Karpas-422 (cell line): ENCODE data around the gene SPRR3. TPM values are rescaled to one million over a fixed set of nuclear protein-coding genes. Genes with fewer than 3 reads are reported as not detected.

Source experiments
- DNase-seq: peaks from one replicate; pipeline ENCODE4 v3.0.0-alpha.2; 2015
- H2AFZ ChIP-seq: fragments of 200-600 bp; sonication (generic); 2 replicates; pipeline ENCODE4 v1.6.1; 2014; ENCODE audit warnings: antibody characterized with exemption, low read length, mixed read lengths
- H3K27ac ChIP-seq: fragments of 200-600 bp; sonication (generic); 2 replicates; pipeline ENCODE4 v1.5.1; 2014; ENCODE audit warnings: mild to moderate bottlenecking, low read length, moderate library complexity
- H3K27me3 ChIP-seq: fragments of 200-600 bp; sonication (generic); 2 replicates; pipeline ENCODE4 v1.6.1; 2014; ENCODE audit warnings: low read length, mixed read lengths
- H3K36me3 ChIP-seq: fragments of 200-600 bp; sonication (generic); 2 replicates; pipeline ENCODE4 v1.6.1; 2014; ENCODE audit warnings: low read length, mixed read lengths; ENCODE audit not compliant: insufficient read depth
- H3K4me1 ChIP-seq: fragments of 200-600 bp; sonication (generic); 2 replicates; pipeline ENCODE4 v1.6.1; 2014; ENCODE audit warnings: mild to moderate bottlenecking, low read length, mixed read lengths
- H3K4me2 ChIP-seq: fragments of 200-600 bp; sonication (generic); 2 replicates; pipeline ENCODE4 v1.6.1; 2014; ENCODE audit warnings: low read length, low read depth, mild to moderate bottlenecking; ENCODE audit not compliant: poor library complexity, severe bottlenecking
- H3K4me3 ChIP-seq: fragments of 200-600 bp; sonication (generic); 2 replicates; pipeline ENCODE4 v1.5.1; 2014; ENCODE audit warnings: mild to moderate bottlenecking, antibody characterized with exemption, low read length, mixed read lengths
- H3K79me2 ChIP-seq: fragments of 200-600 bp; sonication (generic); 2 replicates; pipeline ENCODE4 v1.6.1; 2014; ENCODE audit warnings: mild to moderate bottlenecking, low read length, mixed read lengths
- H3K9ac ChIP-seq: fragments of 200-600 bp; sonication (generic); 2 replicates; pipeline ENCODE4 v1.6.0; 2014; ENCODE audit warnings: low read length
- H3K9me2 ChIP-seq: fragments of 200-600 bp; sonication (generic), shearing (Covaris generic); replicated peaks from 2 replicates; pipeline ENCODE4 v1.6.0; 2014; ENCODE audit warnings: mild to moderate bottlenecking, low read length, moderate library complexity; ENCODE audit not compliant: insufficient read depth
- H3K9me3 ChIP-seq: fragments of 300-700, 200-600 bp; sonication (generic); 2 replicates; pipeline ENCODE4 v1.6.1; 2014; ENCODE audit warnings: low read length, mixed read lengths
- H4K20me1 ChIP-seq: fragments of 200-600 bp; sonication (generic); 2 replicates; pipeline ENCODE4 v1.6.1; 2014; ENCODE audit warnings: mild to moderate bottlenecking, antibody characterized with exemption, low read length, low read depth; ENCODE audit not compliant: insufficient read depth
- total RNA-seq: library from RNA; depleted of rRNA; stranded (reverse); fragments of >200 nt; shearing (Covaris generic); gene quantifications from 2 replicates; pipeline ENCODE4 v1.2.3, GENCODE V29; 2014; ENCODE audit warnings: low replicate concordance

SPRR3 gene
- total RNA-seq, 1 experiment from 2014 or later, result not detected

DNA sequence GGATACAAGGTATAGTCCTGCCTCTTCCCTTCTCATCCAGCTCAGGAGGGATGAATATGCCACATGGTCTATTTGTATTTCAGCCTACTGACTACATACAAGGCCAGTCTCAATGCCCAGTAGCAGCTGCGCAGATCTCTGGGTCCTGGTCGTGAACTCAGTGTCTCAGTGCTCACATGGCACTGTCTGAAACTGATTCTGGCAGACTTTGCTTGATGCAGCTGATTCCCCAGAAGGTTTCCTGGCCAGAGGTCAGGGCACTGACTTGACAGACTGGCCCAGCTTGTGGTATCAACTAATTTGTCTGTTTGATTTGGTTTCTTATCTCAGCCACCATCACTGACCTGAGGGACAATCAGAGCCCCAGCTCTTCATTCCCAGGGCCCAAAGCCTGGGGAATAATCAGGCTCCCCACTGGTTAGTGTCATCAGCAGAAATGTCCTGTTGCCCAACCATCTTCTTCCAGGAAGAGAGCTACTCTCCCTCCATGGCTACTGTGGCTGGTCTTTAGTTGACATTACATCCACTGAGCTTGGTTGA, 38.6 kb upstream of the SPRR3 start:
- Histone ChIP-seq H3K9me2 (no peaks in the 10 kb centered on the region), H2AFZ (no peak overlapping the region), H3K9me3 (no peaks in the 10 kb centered on the region), H3K4me1 (peaks cover 9% of the 10 kb centered on the region), H3K4me2 (no peak overlapping the region), H3K4me3 (no peak overlapping the region), H3K27ac (no peak overlapping the region), H4K20me1 (no peaks in the 10 kb centered on the region), H3K79me2 (no peaks in the 10 kb centered on the region), H3K36me3 (no peaks in the 10 kb centered on the region), H3K27me3 (no peaks in the 10 kb centered on the region), H3K9ac (no peak overlapping the region)
- peak; percentile 31 for DNase-seq

DNA sequence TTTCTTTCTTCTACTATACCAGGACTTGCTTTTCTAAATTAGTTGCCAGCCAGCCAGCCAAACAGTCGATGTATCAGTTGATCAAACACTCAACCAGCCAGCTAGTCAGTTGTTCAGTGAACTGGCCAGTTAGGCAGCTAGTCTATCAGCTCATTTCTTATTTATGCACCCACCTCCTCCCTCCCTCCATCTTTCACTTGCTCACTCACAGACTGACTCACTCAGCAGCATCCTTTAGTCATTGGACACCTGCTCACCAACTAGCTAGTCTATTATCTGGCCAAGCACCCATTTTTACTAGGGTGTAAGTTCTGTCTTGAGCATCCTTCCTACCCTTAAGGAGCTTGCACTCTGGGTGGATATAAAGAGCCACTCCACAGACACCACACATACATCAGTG, 37.0 kb upstream of the SPRR3 start:
- peaks cover 23% of the 10 kb centered on the region for H3K4me1 ChIP-seq
- no peaks in the 10 kb centered on the region for H4K20me1 ChIP-seq
- H3K36me3 ChIP-seq, result no peaks in the 10 kb centered on the region
- no peak overlapping the region for H3K27ac ChIP-seq
- H3K27me3 ChIP-seq, result no peaks in the 10 kb centered on the region
- no peak overlapping the region for H3K4me3 ChIP-seq
- H3K79me2 ChIP-seq, result no peaks in the 10 kb centered on the region
- no peak overlapping the region for H2AFZ ChIP-seq
- H3K9me3 ChIP-seq, result no peaks in the 10 kb centered on the region
- H3K9ac ChIP-seq, result no peak overlapping the region
- no peak overlapping the region for H3K4me2 ChIP-seq
- peak; percentile 31 for DNase-seq
- no peaks in the 10 kb centered on the region for H3K9me2 ChIP-seq

- Histone ChIP-seq H3K27ac (no peak overlapping the region), H3K27me3 (no peaks in the 10 kb centered on the region), H3K9me2 (no peaks in the 10 kb centered on the region), H3K4me2 (no peak overlapping the region), H3K9ac (no peak overlapping the region), H3K36me3 (no peaks in the 10 kb centered on the region), H4K20me1 (no peaks in the 10 kb centered on the region), H3K4me3 (no peak overlapping the region), H3K79me2 (no peaks in the 10 kb centered on the region), H3K9me3 (no peaks in the 10 kb centered on the region), H2AFZ (no peak overlapping the region), H3K4me1 (peaks cover 29% of the 10 kb centered on the region)
- DNase-seq, result no peak
Observed at GRCh38 chr1:152965853-152966252, 35.7 kb upstream of the SPRR3 start.

DNA sequence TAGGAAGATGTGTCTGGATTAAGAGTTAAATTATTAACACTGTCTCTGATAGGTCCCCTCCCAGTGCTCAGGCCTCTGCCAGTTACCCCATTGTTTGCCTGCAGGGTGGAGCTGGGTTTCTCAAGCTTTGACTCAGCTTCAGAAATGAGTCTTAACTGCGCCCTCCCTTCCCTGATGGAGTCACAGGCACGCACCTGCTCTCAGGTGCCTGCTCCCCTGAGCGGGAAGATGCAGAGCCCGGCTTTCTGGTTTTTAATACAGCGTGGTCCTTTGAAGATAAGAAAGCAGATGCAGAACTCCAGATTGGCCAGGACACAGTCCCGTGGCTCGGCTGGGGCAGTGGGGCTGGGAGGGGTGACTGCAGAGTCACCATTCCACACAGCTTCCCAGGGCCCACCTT, 34.3 kb upstream of the SPRR3 start:
- no peaks in the 10 kb centered on the region for H3K9me3 ChIP-seq
- no peak overlapping the region for H3K4me2 ChIP-seq
- peaks cover 22% of the 10 kb centered on the region for H3K4me1 ChIP-seq
- H2AFZ ChIP-seq, result no peak overlapping the region
- H3K9ac ChIP-seq, result no peak overlapping the region
- no peaks in the 10 kb centered on the region for H3K79me2 ChIP-seq
- H4K20me1 ChIP-seq, result no peaks in the 10 kb centered on the region
- no peak overlapping the region for H3K27ac ChIP-seq
- no peaks in the 10 kb centered on the region for H3K27me3 ChIP-seq
- DNase-seq, result no peak
- no peak overlapping the region for H3K4me3 ChIP-seq
- H3K36me3 ChIP-seq, result no peaks in the 10 kb centered on the region
- H3K9me2 ChIP-seq, result no peaks in the 10 kb centered on the region

- no peak for DNase-seq
Observed at GRCh38 chr1:152968248-152968647, 33.3 kb upstream of the SPRR3 start.

DNA sequence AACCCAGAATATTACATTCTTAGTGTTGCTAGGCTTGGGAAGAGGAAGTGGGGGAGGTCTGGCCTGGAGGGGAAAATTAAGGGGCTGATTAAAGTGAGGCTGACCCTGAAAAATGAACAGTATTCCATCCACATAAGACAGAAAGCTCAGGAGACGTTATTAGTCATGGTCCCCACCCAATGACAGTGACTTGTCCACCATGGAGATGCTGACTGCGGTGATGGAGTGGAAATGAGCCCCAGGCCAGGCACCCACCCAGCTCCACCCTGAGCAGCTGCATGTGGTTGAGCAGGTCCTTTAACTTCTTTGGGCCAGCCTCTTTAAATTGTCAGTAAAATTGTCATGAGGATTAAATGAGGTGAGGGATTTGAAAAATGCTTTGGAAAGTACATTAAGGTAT, 32.5 kb upstream of the SPRR3 start:
- no peak overlapping the region for H2AFZ ChIP-seq
- H3K4me2 ChIP-seq, result no peak overlapping the region
- DNase-seq, result no peak
- H3K4me1 ChIP-seq, result peaks cover 22% of the 10 kb centered on the region
- H3K27ac ChIP-seq, result no peak overlapping the region
- H3K79me2 ChIP-seq, result no peaks in the 10 kb centered on the region
- no peaks in the 10 kb centered on the region for H3K9me3 ChIP-seq
- no peaks in the 10 kb centered on the region for H3K9me2 ChIP-seq
- H3K27me3 ChIP-seq, result no peaks in the 10 kb centered on the region
- H3K4me3 ChIP-seq, result no peak overlapping the region
- no peak overlapping the region for H3K9ac ChIP-seq
- H4K20me1 ChIP-seq, result no peaks in the 10 kb centered on the region
- H3K36me3 ChIP-seq, result no peaks in the 10 kb centered on the region

More at GRCh38 chr1:152968248-152968647, 33.3 kb upstream of the SPRR3 start:
- no peaks in the 10 kb centered on the region for H3K36me3 ChIP-seq
- no peak overlapping the region; the same call in 1 of the 2 replicates for H2AFZ ChIP-seq
- H3K9me2 ChIP-seq, result no peaks in the 10 kb centered on the region
- no peaks in the 10 kb centered on the region for H4K20me1 ChIP-seq
- no peak overlapping the region for H3K9ac ChIP-seq
- peak overlapping the region; percentile 25 for H3K4me2 ChIP-seq
- H3K9me3 ChIP-seq, result no peaks in the 10 kb centered on the region
- H3K79me2 ChIP-seq, result no peaks in the 10 kb centered on the region
- H3K4me1 ChIP-seq, result peaks cover 22% of the 10 kb centered on the region
- no peak overlapping the region for H3K4me3 ChIP-seq
- H3K27ac ChIP-seq, result no peak overlapping the region
- H3K27me3 ChIP-seq, result no peaks in the 10 kb centered on the region

DNA sequence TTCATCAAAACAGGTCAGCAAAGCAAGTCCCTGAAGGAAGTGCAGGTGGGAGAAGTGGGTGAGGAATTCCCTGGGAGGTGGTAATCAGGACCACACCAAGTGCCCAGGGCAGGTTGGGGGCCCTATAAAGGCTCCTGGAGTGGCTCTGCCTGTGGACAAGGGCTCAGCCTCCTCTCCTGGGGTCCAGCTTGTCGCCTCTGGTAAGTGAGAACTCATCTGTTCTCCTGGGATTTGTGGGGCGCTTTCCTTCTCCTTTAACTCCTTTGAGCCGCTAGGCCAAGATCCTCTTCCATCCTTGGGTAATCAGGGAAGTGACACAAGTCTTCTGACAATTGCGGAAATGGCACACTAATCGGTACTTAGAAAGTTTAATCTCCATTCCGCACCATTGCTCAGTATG, 31.1 kb upstream of the SPRR3 start, which contains the start of gene SPRR4:
Gene SPRR4, plus strand, starts transcription at position 154 of the 400 bp plus-strand sequence. CDS start 1,243 bp downstream, outside the sequence.
- Histone ChIP-seq H3K27ac (no peak within 1 kb of the TSS), H3K79me2 (no peaks in the 10 kb centered on the region)
- no peak for DNase-seq

DNA sequence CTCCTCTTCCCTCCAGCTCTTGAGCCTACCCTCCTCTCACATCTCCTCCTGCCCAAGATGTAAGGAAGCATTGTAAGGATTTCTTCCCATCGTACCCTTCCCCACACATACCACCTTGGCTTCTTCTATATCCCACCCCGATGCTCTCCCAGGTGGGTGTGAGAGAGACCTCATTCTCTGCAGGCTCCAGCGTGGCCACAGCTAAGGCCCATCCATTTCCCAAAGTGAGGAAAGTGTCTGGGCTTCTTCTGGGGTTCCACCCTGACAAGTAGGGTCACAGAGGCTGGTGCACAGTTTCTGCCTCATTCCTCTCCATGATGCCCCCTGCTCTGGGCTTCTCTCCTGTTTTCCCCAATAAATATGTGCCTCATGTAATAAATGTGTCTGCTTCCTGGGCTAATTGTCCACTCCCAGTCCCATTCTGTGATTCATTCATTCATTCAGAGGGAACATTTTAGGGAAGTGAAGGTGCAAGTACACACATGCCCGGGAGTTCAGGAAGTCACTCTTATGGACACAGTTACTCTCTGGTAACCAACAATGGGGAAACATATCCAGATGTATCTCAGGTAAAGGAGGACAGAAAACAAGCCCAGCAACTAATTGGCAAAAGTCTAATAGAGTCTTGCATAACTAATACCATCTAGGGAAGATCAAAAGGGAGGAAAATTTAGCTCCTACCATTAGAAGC, 29.2 kb upstream of the SPRR3 start:
- Histone ChIP-seq H3K4me1 (peaks cover 25% of the 10 kb centered on the region), H3K79me2 (no peaks in the 10 kb centered on the region), H4K20me1 (no peaks in the 10 kb centered on the region)

More for the DNA sequence above, 31.1 kb upstream of the SPRR3 start, which contains the start of gene SPRR4:
- H3K9me3 ChIP-seq, result no peaks in the 10 kb centered on the region
- no peaks in the 10 kb centered on the region for H3K27me3 ChIP-seq
- peaks cover 22% of the 10 kb centered on the region for H3K4me1 ChIP-seq
- H3K36me3 ChIP-seq, result no peaks in the 10 kb centered on the region
- H2AFZ ChIP-seq, result no peak within 1 kb of the TSS
- no peaks in the 10 kb centered on the region for H3K9me2 ChIP-seq
- no peak within 1 kb of the TSS for H3K4me3 ChIP-seq
- H3K4me2 ChIP-seq, result no peak within 1 kb of the TSS
- H4K20me1 ChIP-seq, result no peaks in the 10 kb centered on the region
- no peak within 1 kb of the TSS for H3K9ac ChIP-seq

More for the DNA sequence above, 29.2 kb upstream of the SPRR3 start:
- Histone ChIP-seq H3K9me2 (no peaks in the 10 kb centered on the region), H3K4me3 (no peak overlapping the region), H2AFZ (no peak overlapping the region), H3K9ac (no peak overlapping the region), H3K27ac (no peak overlapping the region), H3K4me2 (no peak overlapping the region), H3K36me3 (no peaks in the 10 kb centered on the region), H3K27me3 (no peaks in the 10 kb centered on the region), H3K9me3 (no peaks in the 10 kb centered on the region)
- DNase-seq, result no peak
